GM20431 (cell line): ENCODE results near the gene RCSD1.
"Not testable (repeated sequence)": the region's sequence is repeated elsewhere in the genome, so short reads cannot be mapped to it uniquely, and the experiment has no call there.

Experiments
- in situ Hi-C: fragments of 300-500 bp; cut with MseI, MboI; formaldehyde crosslinking; loops from one replicate; pipeline ENCODE4 v1.15.0; 2020; ENCODE audit warnings: low sequenced_read_pairs; ENCODE audit not compliant: unreplicated experiment

The RCSD1 gene

GRCh38 chr1:167706931-167707877 lies 77.2 kb downstream of the RCSD1 start:
- in situ Hi-C loops, result no loop called here

GRCh38 chr1:167707942-167708341 lies 77.9 kb downstream of the RCSD1 start:
- in situ Hi-C loops, result no loop called here

- in situ Hi-C loops, result no loop called here
Measured at GRCh38 chr1:167708940-167709389, 78.9 kb downstream of the RCSD1 start.

- in situ Hi-C loops, result no loop called here
Measured at GRCh38 chr1:167710836-167711235, 80.8 kb downstream of the RCSD1 start.

- in situ Hi-C loops, result no loop called here
Measured at GRCh38 chr1:167711797-167712196, 81.8 kb downstream of the RCSD1 start.

- in situ Hi-C loops, result no loop called here
Measured at GRCh38 chr1:167713330-167714081, 83.5 kb downstream of the RCSD1 start.

- in situ Hi-C loops, result no loop called here
Measured at GRCh38 chr1:167714098-167714438, 84.0 kb downstream of the RCSD1 start.

- in situ Hi-C loops, result no loop called here
Measured at GRCh38 chr1:167714439-167715156, 84.6 kb downstream of the RCSD1 start.

- in situ Hi-C loops, result no loop called here
Measured at GRCh38 chr1:167715157-167715999, 85.3 kb downstream of the RCSD1 start.

GRCh38 chr1:167716000-167716271 lies 85.9 kb downstream of the RCSD1 start:
- in situ Hi-C loops, result no loop called here

GRCh38 chr1:167717351-167717750 lies 87.3 kb downstream of the RCSD1 start:
- in situ Hi-C loops, result no loop called here

- in situ Hi-C loops, result no loop called here
Measured at GRCh38 chr1:167718914-167719691, 89.1 kb downstream of the RCSD1 start.

GRCh38 chr1:167719715-167720421 lies 89.8 kb downstream of the RCSD1 start:
- in situ Hi-C loops, result not testable (repeated sequence)

- in situ Hi-C loops, result no loop called here
Measured at GRCh38 chr1:167720965-167721616, 91.1 kb downstream of the RCSD1 start.

- in situ Hi-C loops, result no loop called here
Measured at GRCh38 chr1:167721617-167722151, 91.7 kb downstream of the RCSD1 start, which contains the start of gene MPZL1. Gene MPZL1, plus strand, starts transcription at chr1:167721982. Its CDS starts 170 bp downstream, at chr1:167722152.

- in situ Hi-C loops, result no loop called here
Measured at GRCh38 chr1:167722152-167722869, 92.3 kb downstream of the RCSD1 start.

- in situ Hi-C loops, result no loop called here
Measured at GRCh38 chr1:167722870-167723251, 92.8 kb downstream of the RCSD1 start.
